GM18867 (cell line): ENCODE results near the gene NIPAL1.

ENCODE experiments used
- ATAC-seq: cut with Tn5 transposase; IDR thresholded peaks from one replicate; pipeline ENCODE4 v1.9.1; 2021; ENCODE audit warnings: mild to moderate bottlenecking, moderate library complexity; ENCODE audit not compliant: unreplicated experiment

Gene NIPAL1

GRCh38 chr4:48025005-48025404, 8.4 kb downstream of the NIPAL1 start:
- ATAC-seq: no peak

DNA sequence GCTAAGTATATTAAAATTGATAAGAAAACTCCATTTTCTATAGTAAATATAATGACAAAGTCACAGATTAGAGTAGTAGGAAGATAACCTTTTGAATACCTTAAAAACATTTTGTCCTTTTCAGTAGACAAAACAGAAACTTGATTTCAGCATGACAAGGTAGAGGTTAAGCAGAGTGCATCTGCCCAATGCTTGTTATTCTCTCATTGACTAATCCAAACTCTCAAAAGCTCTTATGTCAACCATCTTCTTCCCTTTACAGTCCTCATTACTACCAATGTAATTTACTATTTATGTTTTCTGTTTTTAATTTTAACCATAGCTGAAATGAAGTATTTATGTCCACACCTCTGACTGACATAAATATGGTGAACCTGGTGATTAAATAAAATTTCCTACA, 11.1 kb downstream of the NIPAL1 start:
- peak; percentile 85 for ATAC-seq

DNA sequence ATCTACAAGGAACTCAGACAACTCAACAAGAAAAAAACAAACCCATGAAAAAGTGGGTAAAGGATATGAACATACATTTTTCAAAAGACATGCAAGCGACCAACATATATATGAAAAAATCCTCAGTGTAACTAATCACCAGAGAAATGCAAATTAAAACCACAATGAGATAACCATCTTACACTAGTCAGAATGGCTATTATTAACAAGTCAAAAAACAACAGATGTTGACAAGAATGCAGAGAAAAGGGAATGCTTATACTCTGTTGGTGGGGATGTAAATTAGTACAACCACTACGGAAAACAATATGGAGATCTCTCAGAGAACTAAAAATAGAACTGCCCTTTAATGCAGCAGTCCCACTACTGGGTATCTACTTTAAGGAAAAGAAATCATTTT, 12.1 kb downstream of the NIPAL1 start:
- ATAC-seq: peak; percentile 59

- no peak for ATAC-seq
These were observed 13.9 kb downstream of the NIPAL1 start for GRCh38 chr4:48030470-48030869.

GRCh38 chr4:48031802-48032525, 15.4 kb downstream of the NIPAL1 start:
- no peak for ATAC-seq

GRCh38 chr4:48032721-48033120, 16.1 kb downstream of the NIPAL1 start:
- ATAC-seq: no peak

DNA sequence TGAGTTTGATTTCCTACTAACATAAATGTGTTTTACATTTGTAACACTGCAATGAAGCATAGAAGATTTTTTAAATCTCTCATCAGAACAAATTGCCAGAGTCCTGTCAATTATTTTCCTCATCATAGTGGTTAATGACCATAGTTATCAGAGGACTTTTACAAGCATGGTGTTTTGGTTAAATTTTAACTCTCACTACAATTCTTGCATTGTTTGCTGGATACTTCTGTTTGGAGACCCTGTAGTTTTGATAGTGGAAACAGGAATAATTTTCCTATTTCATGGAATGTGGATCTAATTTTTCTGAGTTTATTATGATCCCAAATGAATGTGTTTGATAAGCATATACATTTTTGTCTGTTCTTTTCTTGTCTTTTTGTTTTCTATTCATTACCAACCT, 16.8 kb downstream of the NIPAL1 start:
- no peak for ATAC-seq

DNA sequence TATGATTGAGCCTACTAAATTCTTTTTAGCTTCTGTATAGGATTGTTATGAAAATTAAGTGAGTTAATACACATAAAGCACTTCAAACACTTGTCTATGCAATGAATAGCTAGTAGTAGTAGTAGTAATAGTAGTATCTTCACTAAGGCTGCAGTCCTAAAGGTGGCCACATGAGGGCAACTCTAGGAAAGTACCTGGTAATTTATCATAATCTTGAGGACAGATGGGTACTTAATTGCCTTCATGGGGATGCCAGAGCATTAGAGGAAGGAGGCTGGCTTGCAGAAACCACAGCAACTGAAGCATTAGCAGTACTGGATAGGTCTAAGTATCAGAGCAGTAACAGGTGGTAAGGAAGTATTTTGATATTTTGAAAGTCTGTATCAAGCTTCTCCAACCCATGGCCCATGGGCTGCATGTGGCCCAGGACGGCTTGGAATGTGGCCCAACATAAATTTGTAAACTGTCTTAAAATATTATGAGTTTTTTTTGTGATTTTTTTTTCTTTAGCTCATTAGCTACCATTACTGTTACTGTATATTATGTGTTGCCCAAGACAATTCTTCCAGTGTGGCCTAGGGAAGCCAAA, 17.3 kb downstream of the NIPAL1 start:
- peak; percentile 59 for ATAC-seq

DNA sequence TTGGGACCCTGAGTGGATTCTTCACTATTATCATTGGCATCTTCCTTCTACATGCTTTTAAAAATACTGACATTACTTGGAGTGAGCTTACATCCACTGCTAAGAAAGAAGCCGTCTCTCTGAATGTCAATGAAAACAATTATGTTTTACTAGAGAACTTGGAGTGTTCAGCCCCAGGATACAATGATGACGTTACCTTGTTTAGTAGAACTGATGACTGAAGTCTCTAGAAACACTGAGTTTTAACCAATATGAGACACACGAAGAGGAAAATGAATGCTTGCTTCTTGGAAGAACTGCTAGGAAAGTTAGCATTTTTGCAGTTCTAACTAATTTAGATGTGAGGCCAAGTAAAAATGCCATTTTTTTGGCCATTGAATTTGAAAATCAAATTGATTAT, 19.4 kb downstream of the NIPAL1 start:
- ATAC-seq: no peak

DNA sequence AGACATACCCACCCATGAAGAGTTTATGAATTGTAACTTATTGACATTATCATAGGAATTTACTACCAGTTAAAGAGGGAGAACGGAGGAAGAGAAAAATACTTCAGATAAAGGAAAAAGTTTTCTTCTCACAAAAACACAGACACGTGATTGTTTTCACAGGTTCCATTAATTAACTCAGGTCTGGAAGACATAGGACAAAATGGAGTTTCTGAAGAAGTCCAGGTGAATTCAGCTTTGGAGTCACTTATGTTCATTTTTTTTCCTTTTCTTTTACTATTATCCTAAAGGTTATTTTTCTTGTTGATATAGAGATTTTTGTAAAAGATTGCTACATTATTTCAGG, 20.5 kb downstream of the NIPAL1 start:
- no peak for ATAC-seq

- ATAC-seq: no peak
These were observed 22.1 kb downstream of the NIPAL1 start for GRCh38 chr4:48038666-48039065.

DNA sequence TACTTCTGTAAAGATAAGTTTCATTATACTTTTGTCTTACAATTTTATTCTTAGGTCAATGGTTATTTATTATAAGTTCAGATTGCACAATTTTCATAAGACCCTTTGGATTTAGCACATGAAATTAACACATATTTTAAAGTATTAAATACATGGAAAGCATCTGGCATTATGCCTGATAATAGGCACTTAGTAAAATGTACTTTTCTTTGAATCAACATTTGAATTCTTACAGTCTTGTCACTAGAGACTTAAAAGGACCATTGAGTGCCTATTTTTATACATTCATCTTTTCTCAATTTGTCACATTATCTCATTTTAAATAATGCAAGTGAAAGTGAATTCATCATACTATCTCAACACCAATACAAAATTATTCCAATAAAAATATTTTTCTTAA, 23.0 kb downstream of the NIPAL1 start:
- ATAC-seq: no peak

DNA sequence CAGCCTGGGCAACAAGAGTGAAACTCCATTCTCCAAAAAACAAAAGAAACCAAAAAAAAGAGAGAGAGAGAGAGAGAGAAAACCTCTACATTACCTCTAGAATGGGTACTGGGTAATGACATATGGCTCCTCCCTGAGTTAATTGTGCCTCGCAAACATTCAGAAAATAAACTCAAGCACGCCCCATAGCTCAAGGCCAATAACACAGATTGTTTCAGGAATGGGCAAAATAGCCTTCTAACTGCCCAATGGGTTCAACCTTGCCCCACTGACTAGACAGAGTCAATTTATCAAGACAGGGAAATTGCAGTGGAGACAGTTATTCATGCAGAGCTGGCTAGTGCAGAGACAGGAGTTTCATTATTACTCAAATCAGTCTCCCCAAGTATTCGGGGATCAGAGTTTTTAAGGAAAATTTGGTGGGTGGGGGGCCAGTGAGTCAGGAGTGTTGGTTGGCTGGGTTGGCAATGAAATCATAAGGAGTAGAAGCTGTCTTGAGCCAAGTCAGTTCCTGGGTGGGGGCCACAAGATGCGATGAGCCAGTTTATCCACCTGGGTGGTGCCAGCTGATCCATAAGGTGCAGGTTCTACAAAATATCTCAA, 25.1 kb downstream of the NIPAL1 start:
- ATAC-seq: no peak

GRCh38 chr4:48042979-48043461, 26.4 kb downstream of the NIPAL1 start:
- no peak for ATAC-seq

GRCh38 chr4:48043504-48043903, 26.9 kb downstream of the NIPAL1 start:
- ATAC-seq: no peak

DNA sequence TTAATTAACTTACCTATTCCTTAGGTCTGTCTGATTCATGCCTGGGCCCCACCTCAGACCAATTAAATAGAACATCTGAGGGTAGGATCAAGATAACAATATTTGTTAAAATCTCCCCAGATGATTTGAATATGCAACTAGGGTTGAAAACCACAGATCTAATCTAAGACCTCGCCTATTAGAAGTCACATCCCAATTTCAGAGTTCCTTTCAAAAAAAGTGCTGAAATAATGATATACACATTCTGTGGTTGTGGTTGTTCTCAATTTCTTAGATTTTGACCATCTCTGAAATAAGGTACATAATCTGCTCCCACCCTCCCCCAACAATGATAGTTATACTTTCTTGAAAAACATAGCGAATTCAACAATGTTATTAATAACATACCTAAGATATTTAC, 27.7 kb downstream of the NIPAL1 start:
- ATAC-seq: no peak

- ATAC-seq: no peak
These were observed 29.5 kb downstream of the NIPAL1 start for GRCh38 chr4:48046059-48046458.

DNA sequence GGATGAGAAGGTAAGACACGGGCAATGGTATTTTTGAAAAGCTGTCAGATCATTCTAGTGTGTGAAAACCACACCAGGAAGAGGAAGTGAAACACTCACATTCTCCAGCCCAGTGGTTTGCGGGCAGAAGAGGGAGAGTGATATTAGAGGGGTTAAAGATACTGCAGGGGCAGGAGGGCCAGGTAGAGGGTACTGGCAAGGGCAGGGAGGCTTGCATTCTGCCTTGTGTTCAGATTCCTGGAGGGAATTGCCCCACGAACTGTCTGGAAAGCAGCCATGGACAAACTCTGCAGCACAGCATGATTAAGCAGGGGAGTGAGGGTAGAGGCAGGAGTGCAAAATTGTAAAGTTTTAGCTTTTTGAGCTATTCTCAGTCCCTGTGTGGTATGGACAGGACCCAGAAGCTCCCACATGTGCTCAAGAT, 30.9 kb downstream of the NIPAL1 start:
- peak; percentile 98 for ATAC-seq

DNA sequence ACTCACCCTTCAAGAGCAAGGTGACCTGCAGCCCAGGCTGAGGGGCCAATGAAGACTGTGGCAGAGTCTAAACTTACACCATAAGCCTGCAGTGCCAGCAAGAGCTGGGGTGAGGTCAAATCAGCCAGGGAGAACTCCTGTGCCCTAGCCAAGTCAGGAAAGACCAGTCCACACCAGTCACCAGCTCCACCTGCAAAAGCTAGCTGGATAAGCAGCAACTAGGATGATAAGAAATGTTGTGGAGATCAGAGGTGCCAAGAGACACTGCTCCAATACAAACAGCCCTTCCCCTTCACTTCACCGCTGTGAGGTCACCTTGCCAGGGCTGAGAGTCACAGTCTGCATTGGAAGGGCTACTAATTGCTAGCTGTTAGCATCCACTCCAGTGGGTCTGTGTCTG, 31.3 kb downstream of the NIPAL1 start:
- ATAC-seq: peak; percentile 20

DNA sequence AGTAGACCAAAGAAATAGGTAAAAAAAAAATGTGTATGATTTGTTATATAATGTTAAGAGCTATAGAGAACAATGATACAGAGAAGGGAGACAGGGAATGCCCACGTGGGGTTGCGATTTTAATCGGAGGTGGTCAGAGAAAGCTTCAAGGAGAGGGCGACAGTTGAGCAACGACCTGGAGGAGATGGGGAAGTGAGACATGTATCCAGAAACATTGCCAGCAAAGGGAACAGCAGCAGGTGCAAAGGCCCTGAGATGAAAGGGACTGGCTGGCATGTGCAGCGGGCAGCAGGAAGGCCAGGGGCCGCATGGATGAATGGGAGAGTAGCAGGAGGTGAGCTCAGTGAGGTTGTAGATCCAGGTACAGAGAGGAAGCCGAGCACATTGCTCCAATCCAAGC, 32.9 kb downstream of the NIPAL1 start:
- no peak for ATAC-seq

GRCh38 chr4:48051078-48051477, 34.5 kb downstream of the NIPAL1 start:
- no peak for ATAC-seq
